Activated T-cell treated with anti-CD3 and anti-CD28 coated beads for 4 hours (primary cell): Measurements from ENCODE around the gene OSTF1.
A peak's percentile ranks its signal among the peaks of the same experiment; 100 is the strongest.

Experiments
- DNase-seq: peaks from one replicate; pipeline ENCODE4 v3.0.0-alpha.2; 2020

Gene OSTF1

GRCh38 chr9:75086541-75087288 is 1.6 kb upstream of the OSTF1 start:
- no peak for DNase-seq

GRCh38 chr9:75087289-75087823 is 958 bp upstream of the OSTF1 start:
- DNase-seq = peak; percentile 30

GRCh38 chr9:75088646-75089372 is 495 bp downstream of the OSTF1 start:
- DNase-seq = no peak

GRCh38 chr9:75089373-75089766 is 1.1 kb downstream of the OSTF1 start:
- DNase-seq = no peak

- DNase-seq = no peak
These were observed 2.3 kb downstream of the OSTF1 start for GRCh38 chr9:75090579-75090978.

GRCh38 chr9:75092766-75093165 is 4.5 kb downstream of the OSTF1 start:
- no peak for DNase-seq

GRCh38 chr9:75096796-75097195 is 8.5 kb downstream of the OSTF1 start:
- no peak for DNase-seq

GRCh38 chr9:75101004-75101588 is 12.8 kb downstream of the OSTF1 start:
- DNase-seq = no peak

- no peak for DNase-seq
These were observed 14.0 kb downstream of the OSTF1 start for GRCh38 chr9:75102177-75102790.

GRCh38 chr9:75104607-75105006 is 16.3 kb downstream of the OSTF1 start:
- no peak for DNase-seq

GRCh38 chr9:75105019-75105540 is 16.8 kb downstream of the OSTF1 start:
- no peak for DNase-seq

- DNase-seq = no peak
These were observed 17.5 kb downstream of the OSTF1 start for GRCh38 chr9:75105841-75106240.

GRCh38 chr9:75106857-75107256 is 18.5 kb downstream of the OSTF1 start:
- DNase-seq = no peak

- DNase-seq = no peak
These were observed 20.3 kb downstream of the OSTF1 start for GRCh38 chr9:75108571-75108970.

GRCh38 chr9:75109210-75109839 is 21.0 kb downstream of the OSTF1 start:
- DNase-seq = no peak

GRCh38 chr9:75111019-75111622 is 22.8 kb downstream of the OSTF1 start:
- no peak for DNase-seq

- DNase-seq = no peak
These were observed 24.5 kb downstream of the OSTF1 start for GRCh38 chr9:75112789-75113188.

GRCh38 chr9:75116306-75116705 is 28.0 kb downstream of the OSTF1 start:
- no peak for DNase-seq

GRCh38 chr9:75117564-75117963 is 29.2 kb downstream of the OSTF1 start:
- no peak for DNase-seq

- no peak for DNase-seq
These were observed 32.4 kb downstream of the OSTF1 start for GRCh38 chr9:75120686-75121085.

GRCh38 chr9:75121914-75122558 is 33.7 kb downstream of the OSTF1 start:
- no peak for DNase-seq

GRCh38 chr9:75123696-75124095 is 35.4 kb downstream of the OSTF1 start:
- DNase-seq = no peak
